Mesothelial cell of epicardium (in vitro differentiated cells): ENCODE measurements around the gene LDLRAD4. TPM values are rescaled to one million over a fixed set of nuclear protein-coding genes. Genes with fewer than 3 reads are reported as not detected.

ENCODE experiments used
- DNase-seq, 2 experiments: peaks; one replicate each; pipeline ENCODE4 v3.0.0; 2021; ENCODE audit warnings: low spot score in 2 of 2; ENCODE audit not compliant: unreplicated experiment in 2 of 2
- H3K27ac Mint-ChIP-seq: 2 replicates; pipeline ENCODE4 v1.8.0; 2021; ENCODE audit warnings: mixed read lengths
- H3K27me3 Mint-ChIP-seq: 2 replicates; pipeline ENCODE4 v1.8.0; 2021; ENCODE audit warnings: low read depth, mixed read lengths
- H3K36me3 Mint-ChIP-seq: 2 replicates; pipeline ENCODE4 v1.8.0; 2021; ENCODE audit warnings: mixed read lengths
- H3K4me1 Mint-ChIP-seq: 2 replicates; pipeline ENCODE4 v1.8.0; 2021; ENCODE audit warnings: mixed read lengths
- H3K4me3 Mint-ChIP-seq: 2 replicates; pipeline ENCODE4 v1.8.0; 2021; ENCODE audit warnings: mild to moderate bottlenecking, moderate library complexity, mixed read lengths
- H3K9me3 Mint-ChIP-seq: 2 replicates; pipeline ENCODE4 v1.8.0; 2021; ENCODE audit warnings: mixed read lengths
- total RNA-seq: library from RNA; stranded (reverse); gene quantifications from 3 replicates; pipeline ENCODE4 v1.2.1, GENCODE V29; 2021
- TF ChIP-seq, protein P1 (sequence below): fragments of 200-600 bp; sonication (generic); IDR thresholded peaks from one replicate; pipeline ENCODE4 v1.5.0; 2021; ENCODE audit warnings: antibody characterized with exemption; ENCODE audit not compliant: unreplicated experiment

LDLRAD4 gene
- total RNA-seq, 1 donor from 2014 or later = 29.7 TPM

DNA sequence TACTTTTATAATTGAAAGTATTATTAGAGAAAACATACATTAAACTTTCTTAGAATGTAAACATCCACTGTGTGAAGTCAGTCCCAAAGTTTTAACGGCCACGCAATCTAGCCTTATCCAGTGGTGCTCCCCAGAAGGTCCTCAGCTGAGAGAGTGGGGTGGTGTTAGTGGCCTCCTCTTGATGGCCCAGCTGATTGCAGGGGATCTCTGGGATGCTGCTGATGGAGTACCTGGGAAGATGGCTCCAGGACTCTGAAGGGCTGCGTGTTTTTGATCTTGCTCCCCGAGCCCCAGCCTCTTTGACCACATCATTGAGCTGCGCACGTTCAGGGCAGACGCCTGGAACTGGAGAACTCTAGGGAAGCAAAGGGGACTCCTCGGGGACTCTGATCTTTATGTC, 326.4 kb downstream of the LDLRAD4 start:
- Mint-ChIP-seq H3K9me3 (no peaks in the 10 kb centered on the region), H3K27me3 (no peaks in the 10 kb centered on the region), H3K27ac (no peak overlapping the region), H3K36me3 (no peaks in the 10 kb centered on the region), H3K4me1 (peaks cover 16% of the 10 kb centered on the region), H3K4me3 (no peak overlapping the region)
- TF ChIP-seq, protein P1, sequence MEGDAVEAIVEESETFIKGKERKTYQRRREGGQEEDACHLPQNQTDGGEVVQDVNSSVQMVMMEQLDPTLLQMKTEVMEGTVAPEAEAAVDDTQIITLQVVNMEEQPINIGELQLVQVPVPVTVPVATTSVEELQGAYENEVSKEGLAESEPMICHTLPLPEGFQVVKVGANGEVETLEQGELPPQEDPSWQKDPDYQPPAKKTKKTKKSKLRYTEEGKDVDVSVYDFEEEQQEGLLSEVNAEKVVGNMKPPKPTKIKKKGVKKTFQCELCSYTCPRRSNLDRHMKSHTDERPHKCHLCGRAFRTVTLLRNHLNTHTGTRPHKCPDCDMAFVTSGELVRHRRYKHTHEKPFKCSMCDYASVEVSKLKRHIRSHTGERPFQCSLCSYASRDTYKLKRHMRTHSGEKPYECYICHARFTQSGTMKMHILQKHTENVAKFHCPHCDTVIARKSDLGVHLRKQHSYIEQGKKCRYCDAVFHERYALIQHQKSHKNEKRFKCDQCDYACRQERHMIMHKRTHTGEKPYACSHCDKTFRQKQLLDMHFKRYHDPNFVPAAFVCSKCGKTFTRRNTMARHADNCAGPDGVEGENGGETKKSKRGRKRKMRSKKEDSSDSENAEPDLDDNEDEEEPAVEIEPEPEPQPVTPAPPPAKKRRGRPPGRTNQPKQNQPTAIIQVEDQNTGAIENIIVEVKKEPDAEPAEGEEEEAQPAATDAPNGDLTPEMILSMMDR = no peak
- no peak for DNase-seq

DNA sequence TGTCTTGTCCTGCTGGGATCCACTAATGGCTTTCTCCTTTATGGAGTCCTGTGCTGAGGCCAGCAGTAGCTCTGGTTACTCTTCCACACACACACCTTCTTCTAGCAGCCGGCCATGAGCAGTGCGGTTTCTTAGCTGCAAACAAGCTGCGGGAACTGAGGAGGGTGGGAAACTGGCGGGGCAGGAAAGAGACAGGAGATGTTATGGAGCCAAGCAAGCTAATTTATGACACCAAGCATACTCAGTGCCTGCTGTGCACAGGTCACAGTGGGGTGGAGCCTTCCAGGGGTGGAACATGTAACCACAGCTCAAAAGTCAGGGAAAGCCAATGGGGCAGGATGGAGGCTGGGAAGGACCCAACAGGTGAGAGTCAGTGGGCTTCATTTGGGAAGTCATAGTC, 327.0 kb downstream of the LDLRAD4 start:
- Mint-ChIP-seq H3K27me3 (no peaks in the 10 kb centered on the region), H3K4me3 (no peak overlapping the region), H3K9me3 (no peaks in the 10 kb centered on the region), H3K36me3 (no peaks in the 10 kb centered on the region), H3K27ac (no peak overlapping the region), H3K4me1 (peaks cover 14% of the 10 kb centered on the region)
- DNase-seq = peak in 1 of 2 experiments; percentile 10
- TF ChIP-seq, protein P1 = no peak

DNA sequence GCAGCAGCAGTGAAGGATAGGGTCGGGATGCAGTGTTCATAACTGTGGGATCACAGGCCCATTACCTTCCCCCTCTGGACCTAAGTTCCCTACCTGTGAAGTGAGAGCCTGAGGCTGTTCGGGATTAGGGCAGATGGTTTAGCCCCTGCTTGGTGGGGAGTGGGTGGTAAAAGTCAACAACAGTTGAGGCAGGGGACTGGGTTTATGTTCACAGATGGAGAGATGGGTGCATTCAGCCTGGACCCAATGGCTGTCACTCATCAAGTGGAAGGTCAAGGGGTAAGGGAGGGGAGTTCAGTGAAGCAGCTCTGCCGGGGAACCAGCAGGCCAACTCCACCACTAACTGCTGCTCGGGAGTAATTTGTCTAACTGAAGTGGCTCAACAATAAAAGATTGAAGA, 327.4 kb downstream of the LDLRAD4 start:
- Mint-ChIP-seq H3K36me3 (no peaks in the 10 kb centered on the region), H3K27ac (no peak overlapping the region), H3K4me3 (no peak overlapping the region), H3K27me3 (peaks cover 1% of the 10 kb centered on the region), H3K9me3 (no peaks in the 10 kb centered on the region), H3K4me1 (peaks cover 13% of the 10 kb centered on the region)
- TF ChIP-seq, protein P1 = no peak
- peak in 1 of 2 experiments; percentile 7 for DNase-seq

DNA sequence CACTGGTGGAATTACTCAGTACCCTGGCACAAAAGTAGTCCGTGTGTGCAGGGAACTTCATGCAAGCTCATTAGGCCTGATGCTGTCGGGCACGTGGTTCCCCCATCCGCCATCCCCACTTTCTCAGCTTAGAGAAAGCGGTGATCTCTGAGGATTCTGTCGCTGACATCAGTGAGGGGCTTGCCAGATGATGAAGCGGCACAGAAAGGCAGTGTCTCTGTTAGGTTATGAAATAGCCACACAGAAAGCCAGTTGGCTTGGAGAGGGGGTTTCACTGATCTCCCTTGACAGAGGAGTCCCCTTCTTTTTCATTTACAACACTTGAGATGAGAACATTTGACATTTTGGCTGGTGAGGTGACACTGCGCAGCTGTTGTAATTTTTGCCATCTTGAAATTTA, 328.1 kb downstream of the LDLRAD4 start:
- TF ChIP-seq, protein P1 = no peak
- DNase-seq = peak in 1 of 2 experiments; percentile 26

DNA sequence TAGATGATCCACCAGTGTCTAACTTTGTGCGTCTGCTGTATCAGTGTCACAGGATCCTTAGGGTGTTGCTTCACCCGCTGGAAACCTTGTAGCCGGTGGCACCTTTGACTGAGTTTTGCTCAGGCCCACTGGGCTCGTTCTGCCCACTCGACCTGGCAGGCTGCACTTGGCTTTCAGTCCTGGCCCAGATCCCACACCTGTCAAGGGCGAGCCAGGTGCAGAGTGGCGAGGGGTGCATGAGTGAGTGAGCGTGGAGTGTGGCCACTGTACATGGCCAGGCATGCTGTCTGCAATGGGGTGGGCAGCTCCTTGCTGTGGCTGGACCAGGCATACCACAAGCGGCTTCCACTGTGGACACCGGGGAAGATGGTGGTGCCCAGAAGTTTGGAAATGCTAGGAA, 328.8 kb downstream of the LDLRAD4 start:
- H3K9me3 Mint-ChIP-seq = no peaks in the 10 kb centered on the region
- H3K27ac Mint-ChIP-seq = no peak overlapping the region
- no peaks in the 10 kb centered on the region for H3K36me3 Mint-ChIP-seq
- TF ChIP-seq, protein P1 = no peak
- DNase-seq = peak in 1 of 2 experiments; percentile 5
- peaks cover 7% of the 10 kb centered on the region for H3K27me3 Mint-ChIP-seq
- no peak overlapping the region for H3K4me3 Mint-ChIP-seq
- H3K4me1 Mint-ChIP-seq = peaks cover 12% of the 10 kb centered on the region

More for the DNA sequence above, 328.1 kb downstream of the LDLRAD4 start:
- Mint-ChIP-seq H3K27me3 (peaks cover 6% of the 10 kb centered on the region), H3K36me3 (no peaks in the 10 kb centered on the region), H3K4me3 (no peak overlapping the region), H3K4me1 (peaks cover 13% of the 10 kb centered on the region), H3K9me3 (no peaks in the 10 kb centered on the region), H3K27ac (no peak overlapping the region)
